T-helper 2 cell (primary cell): ENCODE measurements around the gene GRIA1.

Experiments
- DNase-seq, 5 experiments: peaks; one replicate each; pipeline versions ENCODE4 v3.0.0 to v3.0.0-alpha.2; 2012 to 2022
- total RNA-seq, 2 donors: gene quantifications; one replicate each; lab custom pipeline; 2026; lab: John Stamatoyannopoulos, UW

GRIA1 gene
- 0 reads per million in 2 donors for total RNA-seq

- DNase-seq = no peak
Measured at GRCh38 chr5:153490118-153491037, at the start of gene GRIA1. Gene GRIA1 (plus strand): TSS chr5:153490670.

DNA sequence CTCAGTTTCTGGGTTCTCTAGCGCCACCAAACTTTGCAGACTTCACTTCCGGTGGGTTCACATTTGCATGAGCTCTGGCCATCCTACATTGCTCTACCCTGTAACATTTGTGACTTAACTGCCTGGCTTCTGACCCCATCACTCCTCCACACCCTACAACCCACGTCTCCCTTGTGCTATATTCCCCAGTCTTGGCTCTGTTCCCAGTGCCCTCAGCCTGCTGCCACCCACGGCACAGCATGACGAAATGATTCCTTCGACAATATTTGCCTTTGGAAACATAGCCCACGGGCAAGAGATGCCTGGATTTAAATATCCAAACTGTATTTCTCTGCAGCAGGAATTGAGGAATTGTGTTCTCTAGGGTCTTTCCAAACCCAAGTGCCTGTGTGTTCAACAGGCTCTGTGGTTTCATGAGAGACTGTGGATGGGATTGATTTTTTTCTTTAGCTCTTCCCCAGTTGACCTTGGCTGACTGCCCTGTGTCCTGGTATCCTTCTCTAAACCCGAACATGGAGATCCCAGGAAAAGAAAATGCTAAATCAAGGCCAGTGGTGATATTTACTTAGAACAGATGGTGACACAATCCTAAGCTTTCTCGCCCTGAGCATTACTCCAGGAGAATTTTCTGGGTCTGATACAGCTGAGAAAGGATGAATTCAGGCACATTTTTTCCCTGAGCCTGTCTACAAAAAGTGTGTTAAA lies 44.4 kb upstream of the GRIA1 start:
- no peak for DNase-seq

DNA sequence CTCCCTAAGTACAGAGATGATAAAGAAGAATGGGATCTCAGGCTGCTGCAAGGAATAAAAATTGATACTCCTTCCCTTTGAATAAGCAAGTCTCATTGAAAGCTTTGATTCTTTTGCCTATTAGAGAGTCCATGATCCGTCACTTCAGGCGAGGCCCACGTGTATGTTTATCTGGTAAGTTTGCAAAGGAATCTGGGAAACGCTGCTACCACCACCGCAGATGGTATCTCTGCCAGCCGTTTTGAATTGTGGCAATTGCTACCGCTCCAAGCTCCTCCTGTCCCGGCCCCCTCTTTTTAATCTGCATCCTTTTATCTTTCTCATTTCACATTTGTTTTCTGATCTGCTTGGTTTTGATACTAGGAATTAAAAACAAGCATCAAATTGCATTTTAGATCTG lies 42.9 kb upstream of the GRIA1 start:
- no peak for DNase-seq

- DNase-seq = no peak
Measured at GRCh38 chr5:153456354-153456753, 34.1 kb upstream of the GRIA1 start.

- DNase-seq = no peak
Measured at GRCh38 chr5:153456993-153457392, 33.5 kb upstream of the GRIA1 start.

GRCh38 chr5:153458268-153458667 lies 32.2 kb upstream of the GRIA1 start:
- DNase-seq = no peak

- DNase-seq = no peak
Measured at GRCh38 chr5:153459051-153459743, 31.3 kb upstream of the GRIA1 start.

GRCh38 chr5:153460421-153460820 lies 30.0 kb upstream of the GRIA1 start:
- DNase-seq = no peak

DNA sequence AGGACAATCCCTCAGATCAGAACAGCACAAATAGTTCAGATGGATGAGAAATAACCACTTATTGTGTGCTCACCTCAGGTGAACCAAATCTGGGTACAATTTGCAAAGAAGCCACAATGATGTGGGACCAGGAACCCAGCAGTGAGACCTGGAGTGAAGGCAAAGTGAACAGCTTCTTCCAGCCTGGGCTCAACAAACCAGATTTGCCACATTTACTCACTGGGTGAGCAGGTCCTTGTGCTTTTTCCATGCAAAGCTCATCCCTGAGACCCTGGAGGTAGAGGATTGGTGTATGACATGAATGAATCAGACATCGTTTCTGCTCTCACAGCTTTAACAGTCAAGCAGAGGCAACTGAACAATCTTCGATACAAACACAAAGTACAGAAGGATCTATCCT lies 29.1 kb upstream of the GRIA1 start:
- DNase-seq = no peak

DNA sequence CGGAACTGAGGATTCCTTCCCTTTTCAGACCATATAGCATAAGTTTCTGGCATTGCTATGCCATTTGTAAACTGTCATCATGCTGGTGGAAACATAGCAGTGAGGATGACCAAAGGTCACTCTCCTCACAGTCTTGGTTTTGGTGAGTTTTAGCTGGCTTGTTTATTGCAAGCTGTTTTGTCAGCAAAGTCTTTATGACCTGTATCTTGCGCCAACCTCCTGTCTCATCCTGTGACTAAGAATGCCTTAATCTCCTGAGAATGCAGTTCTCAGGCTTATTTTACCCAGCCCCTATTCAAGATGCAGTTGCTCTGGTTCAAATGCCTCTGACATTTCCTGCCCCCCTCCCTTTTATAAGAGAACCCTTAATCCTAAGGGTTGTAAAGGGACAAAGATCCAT lies 26.7 kb upstream of the GRIA1 start:
- DNase-seq = no peak

DNA sequence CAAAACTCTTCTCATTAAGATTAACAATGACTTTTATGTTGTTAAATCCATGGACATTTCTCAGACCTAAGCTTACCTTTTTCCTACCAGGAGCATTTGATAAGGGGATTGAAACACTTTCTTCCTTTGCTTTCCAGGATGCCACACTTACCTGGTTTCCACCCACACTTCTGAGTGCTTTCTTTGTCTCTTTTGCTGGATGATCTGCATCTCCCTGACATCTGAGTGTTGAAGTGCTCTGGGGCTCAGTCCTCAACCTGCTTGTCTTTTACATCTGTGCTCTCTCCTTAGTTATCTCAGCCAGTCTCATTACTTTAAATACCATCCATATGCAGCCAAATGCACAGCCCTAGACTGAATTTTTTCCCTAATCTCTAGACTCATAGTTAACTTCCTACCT lies 22.9 kb upstream of the GRIA1 start:
- DNase-seq = no peak

DNA sequence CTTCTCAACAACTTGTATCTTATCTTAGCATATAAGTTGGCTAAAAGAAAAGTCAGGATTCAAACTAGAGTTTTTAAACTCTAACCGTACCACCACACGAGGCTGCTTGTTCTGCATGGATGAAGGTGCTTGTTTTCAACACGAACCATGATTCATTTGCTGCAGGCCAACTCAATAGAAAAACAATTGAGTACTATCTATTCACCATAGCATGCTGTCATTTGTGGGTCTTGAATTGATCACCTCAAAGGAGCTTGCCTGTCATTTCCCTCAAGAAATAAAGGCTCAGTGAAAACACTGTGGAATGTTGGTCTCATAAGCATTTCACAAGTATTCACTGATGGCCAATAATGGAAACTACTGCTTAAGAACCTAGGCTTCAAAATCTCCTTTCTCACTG lies 21.0 kb upstream of the GRIA1 start:
- DNase-seq = no peak

- DNase-seq = no peak
Measured at GRCh38 chr5:153470736-153471135, 19.7 kb upstream of the GRIA1 start.

- no peak for DNase-seq
Measured at GRCh38 chr5:153476767-153477166, 13.7 kb upstream of the GRIA1 start.

- no peak for DNase-seq
Measured at GRCh38 chr5:153480401-153480800, 10.1 kb upstream of the GRIA1 start.

DNA sequence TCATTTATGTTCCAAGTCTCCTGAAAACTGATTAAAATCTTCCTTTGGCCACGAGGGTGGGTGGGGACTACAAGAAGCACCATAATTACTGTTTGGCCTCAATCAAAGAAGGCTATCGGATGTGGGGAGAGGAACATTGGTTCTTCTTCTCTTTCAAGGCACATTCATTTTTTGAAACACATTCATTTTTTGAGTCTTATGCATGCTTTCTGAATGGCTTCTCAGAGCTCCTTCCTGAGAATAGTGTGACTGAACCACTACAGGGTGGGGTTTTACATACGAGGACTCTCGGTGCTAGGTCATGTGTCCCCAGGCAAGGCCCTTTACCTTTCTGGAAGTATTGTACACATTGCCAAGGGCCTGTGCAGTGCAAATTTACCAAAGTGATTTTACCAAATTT lies 7.0 kb upstream of the GRIA1 start:
- DNase-seq = no peak

DNA sequence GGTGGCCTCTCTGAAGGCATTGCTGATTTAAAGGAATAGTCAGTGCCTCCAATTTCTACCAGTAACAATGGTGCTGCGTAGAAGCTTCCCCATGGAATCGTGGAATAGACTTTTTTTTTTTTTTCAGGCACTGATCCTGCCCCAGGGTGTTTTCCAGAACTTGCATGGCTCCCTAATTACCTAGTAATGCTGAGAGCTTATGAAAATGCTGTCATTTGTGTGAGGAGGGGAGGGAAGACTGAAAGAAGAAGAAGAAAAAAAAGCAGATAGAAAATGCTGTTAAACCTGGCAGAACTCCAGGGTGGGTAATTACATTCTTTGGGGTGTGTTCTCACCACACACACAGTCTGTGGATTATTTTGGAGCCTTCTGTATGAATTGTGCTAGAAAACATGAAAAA lies 4.8 kb upstream of the GRIA1 start:
- DNase-seq = no peak

GRCh38 chr5:153486771-153487170 lies 3.7 kb upstream of the GRIA1 start:
- DNase-seq = no peak

DNA sequence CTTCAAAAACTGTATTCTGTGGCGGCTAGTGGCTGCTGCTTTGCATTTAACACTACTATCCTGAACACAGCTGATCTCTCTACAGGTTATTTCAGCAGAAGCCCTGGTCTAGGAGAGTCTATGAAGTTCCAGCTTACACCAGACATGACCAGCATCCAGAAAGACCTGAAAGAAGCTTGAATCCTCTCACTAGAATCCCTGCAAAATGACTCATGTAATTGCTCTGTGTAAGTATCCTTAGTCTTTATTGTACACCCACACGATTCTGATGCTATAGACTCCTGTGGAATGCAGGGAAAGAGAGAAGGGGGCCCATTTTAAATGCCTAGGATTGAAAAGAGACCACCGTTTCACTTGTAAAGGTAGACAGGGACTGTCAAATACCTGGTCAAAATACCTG lies 859 bp upstream of the GRIA1 start:
- DNase-seq = no peak

GRCh38 chr5:153491038-153491744 lies 721 bp downstream of the GRIA1 start:
- DNase-seq = no peak

DNA sequence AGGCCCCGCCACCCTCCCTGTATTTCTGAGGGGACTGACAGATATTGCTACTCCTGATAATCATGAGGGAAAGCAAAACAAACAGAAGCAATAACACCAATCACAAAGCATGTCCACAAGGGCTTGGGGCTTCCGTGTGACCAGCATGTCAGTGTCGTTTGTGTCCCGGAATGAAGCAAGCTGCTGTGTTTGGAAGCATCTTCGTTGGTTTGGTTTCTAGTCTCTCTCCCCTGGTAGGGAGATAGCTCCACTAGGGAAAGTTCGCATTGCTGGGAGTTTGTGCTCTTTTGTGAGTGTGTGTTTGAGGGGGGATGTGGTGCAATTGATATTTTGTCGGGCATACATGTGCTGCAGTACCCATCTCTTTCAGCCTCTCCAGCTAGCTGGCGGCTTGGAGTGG lies 1.4 kb downstream of the GRIA1 start:
- no peak for DNase-seq

GRCh38 chr5:153496835-153497234 lies 6.4 kb downstream of the GRIA1 start:
- no peak for DNase-seq

GRCh38 chr5:153498516-153498915 lies 8.0 kb downstream of the GRIA1 start:
- DNase-seq = no peak
